Measurements from ENCODE around the gene DPPA4. TPM values are rescaled to one million over a fixed set of nuclear protein-coding genes. Genes with fewer than 3 reads are reported as not detected.

Gene DPPA4
- polyA plus RNA-seq: not detected in 2 replicates

GRCh38 chr3:109337393-109337792 lies at the start of gene DPPA4:
Gene DPPA4, minus strand, starts transcription at chr3:109337546. Its CDS starts 29 bp downstream, at chr3:109337517.

GRCh38 chr3:109316162-109316730 lies 21.1 kb downstream of the DPPA4 start, which contains the start of gene DPPA2:
Gene DPPA2, minus strand, starts transcription at chr3:109316517. Its CDS starts 1,975 bp downstream, at chr3:109314542.

Other genes with a start within 250 kb of the DPPA4 start
- gene MORC1, start 219.4 kb downstream of the DPPA4 start, polyA plus RNA-seq: not detected in 2 replicates
- not detected in 2 replicates for gene C3orf85, start 200.8 kb downstream of the DPPA4 start, polyA plus RNA-seq
- not detected in 2 replicates for gene DPPA2, start 21.0 kb downstream of the DPPA4 start, polyA plus RNA-seq

All from Purkinje cell (primary cell).